NCI-H1694 (cell line): ENCODE results near the gene TRIP11.
A peak's percentile ranks its signal among the peaks of the same experiment; 100 is the strongest.

Experiments
- DNase-seq: peaks from one replicate; lab custom pipeline; 2025; lab: John Stamatoyannopoulos, UW

TRIP11 gene

GRCh38 chr14:92010644-92011043 lies 29.2 kb downstream of the TRIP11 start:
- no peak for DNase-seq

GRCh38 chr14:92009604-92010003 lies 30.3 kb downstream of the TRIP11 start:
- DNase-seq = no peak

- no peak for DNase-seq
Observed at GRCh38 chr14:92005019-92005418, 34.8 kb downstream of the TRIP11 start.

GRCh38 chr14:92004062-92004461 lies 35.8 kb downstream of the TRIP11 start:
- DNase-seq = no peak

GRCh38 chr14:91998667-91999570 lies 40.9 kb downstream of the TRIP11 start:
- no peak for DNase-seq

GRCh38 chr14:91997492-91997891 lies 42.4 kb downstream of the TRIP11 start:
- DNase-seq = no peak

- peak; percentile 62 for DNase-seq
Observed at GRCh38 chr14:91996948-91997371, 42.9 kb downstream of the TRIP11 start.

GRCh38 chr14:91987192-91987591 lies 52.7 kb downstream of the TRIP11 start:
- no peak for DNase-seq

GRCh38 chr14:91985521-91986255 lies 54.2 kb downstream of the TRIP11 start:
- no peak for DNase-seq

- DNase-seq = no peak
Observed at GRCh38 chr14:91985008-91985407, 54.9 kb downstream of the TRIP11 start.

- DNase-seq = no peak
Observed at GRCh38 chr14:91983588-91983987, 56.3 kb downstream of the TRIP11 start.

- no peak for DNase-seq
Observed at GRCh38 chr14:91980157-91980556, 59.7 kb downstream of the TRIP11 start.

- DNase-seq = no peak
Observed at GRCh38 chr14:91977884-91978283, 62.0 kb downstream of the TRIP11 start.

GRCh38 chr14:91975763-91976162 lies 64.1 kb downstream of the TRIP11 start:
- no peak for DNase-seq

- DNase-seq = no peak
Observed at GRCh38 chr14:91971188-91971778, 68.6 kb downstream of the TRIP11 start.

GRCh38 chr14:91968280-91968679 lies 71.6 kb downstream of the TRIP11 start:
- no peak for DNase-seq

- no peak for DNase-seq
Observed at GRCh38 chr14:91964724-91965123, 75.1 kb downstream of the TRIP11 start.

GRCh38 chr14:91964011-91964410 lies 75.8 kb downstream of the TRIP11 start:
- no peak for DNase-seq

GRCh38 chr14:91963465-91963864 lies 76.4 kb downstream of the TRIP11 start:
- DNase-seq = no peak

- no peak for DNase-seq
Observed at GRCh38 chr14:91961297-91962220, 78.3 kb downstream of the TRIP11 start.

GRCh38 chr14:91957876-91958313 lies 82.0 kb downstream of the TRIP11 start:
- DNase-seq = no peak

GRCh38 chr14:91956616-91957015 lies 83.2 kb downstream of the TRIP11 start:
- DNase-seq = no peak
